DMS 273 treated with DMSO at 0.1 percent for 48 hours (cell line): Measurements from ENCODE around the gene ARHGEF6.

Experiments
- DNase-seq: peaks from one replicate; lab custom pipeline; 2025; lab: John Stamatoyannopoulos, UW

ARHGEF6 gene

DNA sequence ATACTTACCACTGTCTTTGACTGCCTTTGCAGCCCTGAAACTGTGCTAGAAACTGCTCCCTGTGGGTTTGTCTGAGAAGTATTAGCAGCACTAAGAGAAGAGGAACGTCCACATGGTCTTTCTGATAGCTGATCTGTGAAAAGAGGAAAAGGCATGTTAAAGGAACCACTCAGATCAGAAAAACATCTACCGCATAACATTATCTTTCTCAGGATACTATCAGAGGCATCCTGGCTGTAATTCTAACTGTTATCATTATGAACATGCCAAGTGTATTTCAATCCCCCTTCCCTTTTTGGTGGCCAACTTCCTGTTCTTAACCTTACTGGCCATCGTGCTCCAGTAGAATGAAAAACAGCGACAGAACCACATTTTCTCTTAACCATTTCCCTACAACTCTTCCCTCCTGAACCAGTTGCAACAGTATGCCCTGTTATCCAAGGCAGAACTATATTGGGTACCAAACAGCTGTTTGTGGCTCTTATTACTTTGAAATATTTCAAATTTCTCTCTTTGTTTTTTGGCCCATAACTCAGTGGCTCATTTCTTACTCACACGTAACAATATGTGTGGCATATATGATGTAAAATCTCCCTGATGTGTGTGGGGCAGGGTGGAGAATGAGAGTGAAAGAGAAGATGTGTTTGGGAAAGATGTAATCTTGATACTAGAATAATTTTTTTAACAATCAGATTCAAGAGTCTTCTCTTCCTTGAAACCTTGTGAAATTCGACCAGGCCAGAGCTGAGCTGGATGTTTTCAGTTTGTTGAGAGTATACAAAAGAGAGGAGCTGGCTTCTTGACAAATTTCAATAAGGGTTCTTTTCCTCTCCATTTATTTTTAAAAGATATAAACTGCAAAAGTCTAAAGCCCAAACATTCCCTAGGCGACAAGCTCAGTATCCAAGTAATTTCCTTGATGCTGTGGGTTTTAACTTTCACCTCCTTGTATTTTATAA lies 35.2 kb downstream of the ARHGEF6 start:
- DNase-seq: no peak

DNA sequence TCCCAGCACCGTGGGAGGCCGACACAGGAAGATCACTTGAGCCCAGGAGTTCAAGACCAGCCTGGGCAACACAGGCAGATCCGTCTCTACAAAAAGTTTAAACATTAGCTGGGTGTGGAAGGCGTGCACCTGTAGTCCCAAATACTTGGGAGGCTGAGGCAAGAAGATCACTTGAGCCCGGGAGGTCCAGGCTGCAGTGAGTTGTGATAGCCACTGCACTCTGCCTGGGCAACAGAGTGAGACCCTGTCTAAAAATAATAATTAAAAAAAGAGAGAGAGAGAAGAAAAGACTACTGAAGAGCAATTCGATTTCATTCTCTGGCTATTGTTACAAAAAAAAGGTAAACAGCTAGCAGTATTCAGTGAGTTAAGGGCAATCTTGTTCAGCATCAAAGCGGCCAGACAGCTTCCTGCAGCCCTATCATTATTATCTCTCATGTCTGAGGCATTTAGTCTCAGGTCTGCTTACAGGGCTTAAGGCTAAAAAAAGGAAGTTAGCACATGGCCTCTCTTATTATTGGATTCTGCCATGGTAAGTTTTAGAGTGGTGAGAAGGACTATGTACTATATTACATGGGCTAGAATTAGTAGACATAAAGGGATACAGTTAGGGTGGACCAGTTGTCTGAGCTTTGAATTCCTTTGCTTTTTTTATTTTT lies 37.9 kb downstream of the ARHGEF6 start:
- no peak for DNase-seq

DNA sequence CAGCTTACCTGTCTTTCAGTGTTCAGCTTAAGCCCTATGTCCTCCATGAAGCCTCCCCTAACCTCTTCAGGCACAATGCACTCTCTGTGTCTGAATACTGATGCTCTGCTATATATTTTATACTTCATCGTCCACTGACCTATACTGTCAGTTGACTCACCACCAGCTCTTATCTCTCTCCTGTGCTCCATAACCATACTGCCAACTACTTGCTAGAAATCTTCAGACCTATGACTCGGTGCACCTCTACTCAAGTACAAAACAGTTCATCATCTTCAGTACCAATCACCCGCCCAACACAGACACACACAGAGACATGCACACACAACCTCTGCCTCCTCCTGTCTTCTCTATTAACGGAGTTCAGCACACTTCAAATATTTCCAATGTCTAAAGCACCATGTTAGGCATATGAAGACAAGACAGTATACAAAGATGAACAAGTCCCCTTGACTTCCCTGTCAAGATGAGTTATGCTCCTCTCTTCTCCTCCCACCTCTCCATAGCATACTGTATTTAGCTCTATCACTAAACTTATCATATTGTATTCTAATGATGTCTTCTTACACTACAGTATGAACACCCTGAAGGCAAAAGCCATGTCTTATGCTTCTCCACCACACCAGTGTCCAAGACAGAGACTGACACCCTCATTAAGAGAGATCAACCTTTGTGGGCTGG lies 42.5 kb downstream of the ARHGEF6 start:
- DNase-seq: no peak

DNA sequence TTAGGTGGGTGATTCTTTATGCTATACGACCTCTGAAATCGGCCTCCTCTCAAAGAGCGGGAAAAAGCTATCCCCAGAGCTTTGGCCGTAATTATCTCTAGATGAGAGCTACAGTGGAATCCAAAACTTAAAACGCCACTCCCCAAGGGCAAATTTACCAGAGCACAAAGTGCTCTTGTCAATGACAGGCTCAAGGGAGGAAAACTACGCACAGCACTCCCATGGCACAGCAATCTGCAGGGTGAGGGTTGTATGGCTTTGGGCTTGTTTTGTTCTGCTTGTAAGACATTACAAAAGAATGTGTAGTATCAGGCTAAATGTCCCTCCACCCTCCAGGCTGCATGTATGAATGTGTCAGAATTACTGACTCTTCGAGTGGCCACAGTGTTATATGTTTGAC lies 44.0 kb downstream of the ARHGEF6 start:
- DNase-seq: no peak

DNA sequence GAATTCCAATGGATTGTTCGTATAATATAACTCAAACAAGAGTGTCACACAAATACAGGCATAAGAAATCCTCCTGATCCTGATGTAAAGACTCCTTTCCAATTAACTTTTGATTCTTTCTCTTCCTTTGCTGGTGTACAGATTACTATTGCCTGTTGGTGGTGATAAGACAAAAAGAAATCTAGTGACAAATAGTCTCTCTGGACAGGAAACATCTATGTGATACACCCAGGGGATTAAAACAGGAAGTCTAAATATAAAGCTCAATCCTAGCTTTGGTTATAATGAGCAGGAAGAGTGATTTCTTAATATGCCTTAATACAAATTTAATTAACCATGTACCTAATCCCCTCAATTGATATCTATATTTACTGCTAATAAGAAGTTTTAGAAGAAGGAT lies 45.1 kb downstream of the ARHGEF6 start:
- no peak for DNase-seq

DNA sequence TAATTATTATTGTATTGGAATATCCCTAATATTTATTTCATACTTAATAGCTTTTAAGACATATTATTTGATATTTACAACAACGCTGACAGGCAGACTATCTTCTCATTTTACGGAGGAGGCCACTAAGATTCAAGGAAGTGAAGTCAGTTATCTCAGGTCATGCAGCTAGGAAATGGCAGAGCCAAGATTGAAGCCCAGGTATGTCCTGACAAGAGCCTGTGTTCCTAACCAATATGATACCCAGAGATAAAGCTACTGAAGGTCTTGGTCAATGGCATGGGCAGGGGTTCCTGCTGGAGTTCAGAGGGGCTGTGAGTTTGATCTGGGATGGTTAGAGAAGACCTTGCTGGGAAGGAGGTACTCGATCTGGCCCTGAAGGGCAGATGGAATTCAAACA lies 47.1 kb downstream of the ARHGEF6 start:
- no peak for DNase-seq

DNA sequence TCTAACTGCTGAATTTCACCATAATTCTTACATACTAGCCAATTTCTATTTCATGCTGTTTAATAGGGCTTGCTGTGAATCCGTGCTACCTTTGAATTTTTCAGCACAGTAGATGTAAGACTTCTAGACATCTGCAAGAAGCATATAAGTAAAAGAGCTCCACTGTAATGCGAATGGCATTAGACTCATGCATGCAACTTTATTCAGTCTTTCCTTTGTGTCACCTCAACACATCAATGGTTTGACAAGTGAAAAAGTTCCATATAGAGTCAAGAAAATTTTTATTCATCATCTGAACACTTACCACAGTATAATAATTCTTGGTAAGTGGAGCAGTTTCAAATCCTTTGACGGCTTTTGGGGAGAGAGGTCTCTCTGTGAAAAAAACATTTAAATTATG lies 48.9 kb downstream of the ARHGEF6 start:
- no peak for DNase-seq

DNA sequence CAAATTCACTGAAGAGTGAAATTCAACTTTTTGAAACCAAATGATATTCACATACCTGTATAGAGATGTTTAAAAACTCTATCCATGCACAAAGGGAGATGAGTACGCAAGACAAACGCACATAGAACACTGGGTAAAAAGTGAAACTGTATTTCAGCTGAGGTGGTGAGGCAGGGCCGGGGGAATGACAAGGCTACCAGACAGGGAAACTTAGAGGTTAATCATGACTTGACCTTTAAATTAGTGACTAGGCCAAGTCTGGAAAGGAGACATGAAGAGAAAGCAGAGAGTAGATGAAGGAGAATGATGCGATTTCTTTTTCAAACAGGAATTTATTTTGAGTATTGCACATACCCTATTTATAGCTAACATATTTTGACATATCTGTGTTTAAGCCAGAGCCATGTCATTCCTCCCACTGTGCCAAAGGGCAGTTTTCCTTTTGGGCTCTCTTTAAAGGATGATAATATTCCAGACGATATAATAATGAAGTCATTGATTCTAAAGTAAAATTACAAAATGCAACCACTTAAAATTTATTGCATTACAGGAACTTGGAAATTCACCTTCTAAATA lies 49.4 kb downstream of the ARHGEF6 start:
- no peak for DNase-seq

DNA sequence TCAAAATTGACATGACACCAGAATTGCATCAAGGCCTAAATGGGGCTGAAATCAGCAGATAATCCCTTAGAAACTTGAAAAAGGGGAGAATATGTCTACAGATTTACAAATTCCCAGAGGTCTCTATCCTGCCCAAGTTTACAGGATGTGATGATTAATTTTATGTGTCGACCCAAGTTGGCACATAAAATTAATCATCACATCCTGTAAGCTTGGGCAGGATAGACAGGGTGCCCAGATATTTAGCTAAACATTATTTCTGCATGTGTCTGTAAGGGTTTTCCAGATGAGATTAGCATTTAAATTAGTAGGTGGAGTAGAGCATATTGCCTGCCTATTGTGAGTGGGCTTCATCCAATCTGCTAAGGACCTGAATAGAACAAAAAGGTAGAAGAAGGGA lies 52.3 kb downstream of the ARHGEF6 start:
- DNase-seq: no peak

DNA sequence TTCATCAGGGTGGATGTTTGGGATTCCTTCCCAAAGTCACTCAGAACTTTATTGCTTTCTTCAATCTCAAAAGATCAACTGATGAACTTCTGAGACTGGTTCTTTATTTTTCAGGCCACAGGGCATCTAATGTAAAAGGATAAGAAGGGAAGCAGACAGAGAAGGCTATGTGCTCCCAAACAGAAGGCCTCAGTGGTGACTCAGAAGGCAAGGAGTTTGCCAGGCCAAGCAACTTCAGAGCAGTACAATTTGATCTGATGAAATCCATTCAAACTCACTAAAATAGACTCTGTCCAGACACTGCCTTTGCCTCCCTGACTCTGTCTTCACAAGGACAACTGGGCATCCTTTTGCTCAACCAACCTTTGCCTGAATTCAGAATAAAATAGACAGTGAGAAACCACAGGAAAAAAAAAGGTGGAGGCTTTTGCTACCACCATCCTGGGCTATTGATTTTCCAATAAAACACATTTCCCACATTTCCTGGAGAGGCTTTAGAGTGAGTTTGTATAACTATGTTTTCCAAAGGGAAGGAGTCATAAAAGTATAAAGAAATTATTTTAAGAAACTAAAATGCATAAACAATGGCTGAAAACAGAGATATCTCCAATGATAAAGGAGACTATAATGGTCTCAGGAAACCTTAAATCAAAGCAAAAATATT lies 55.2 kb downstream of the ARHGEF6 start:
- no peak for DNase-seq

DNA sequence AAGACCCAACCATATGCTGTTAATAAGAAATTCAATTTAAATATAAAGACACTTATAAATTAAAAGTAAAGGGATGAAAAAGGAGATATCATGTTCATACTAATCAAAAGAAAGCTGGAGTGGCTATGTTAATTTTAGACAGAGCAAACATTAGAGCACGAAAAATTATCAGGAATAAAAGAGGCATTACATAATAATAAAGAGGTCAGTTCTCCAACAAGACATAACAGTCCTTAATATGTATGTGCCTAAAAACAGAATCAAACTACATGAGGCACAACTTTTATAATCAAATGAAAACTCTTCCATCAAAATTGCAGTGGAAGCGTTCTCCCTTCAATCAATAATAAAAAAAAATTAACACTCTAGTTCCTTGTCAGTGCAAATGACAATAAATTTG lies 62.6 kb downstream of the ARHGEF6 start:
- no peak for DNase-seq

DNA sequence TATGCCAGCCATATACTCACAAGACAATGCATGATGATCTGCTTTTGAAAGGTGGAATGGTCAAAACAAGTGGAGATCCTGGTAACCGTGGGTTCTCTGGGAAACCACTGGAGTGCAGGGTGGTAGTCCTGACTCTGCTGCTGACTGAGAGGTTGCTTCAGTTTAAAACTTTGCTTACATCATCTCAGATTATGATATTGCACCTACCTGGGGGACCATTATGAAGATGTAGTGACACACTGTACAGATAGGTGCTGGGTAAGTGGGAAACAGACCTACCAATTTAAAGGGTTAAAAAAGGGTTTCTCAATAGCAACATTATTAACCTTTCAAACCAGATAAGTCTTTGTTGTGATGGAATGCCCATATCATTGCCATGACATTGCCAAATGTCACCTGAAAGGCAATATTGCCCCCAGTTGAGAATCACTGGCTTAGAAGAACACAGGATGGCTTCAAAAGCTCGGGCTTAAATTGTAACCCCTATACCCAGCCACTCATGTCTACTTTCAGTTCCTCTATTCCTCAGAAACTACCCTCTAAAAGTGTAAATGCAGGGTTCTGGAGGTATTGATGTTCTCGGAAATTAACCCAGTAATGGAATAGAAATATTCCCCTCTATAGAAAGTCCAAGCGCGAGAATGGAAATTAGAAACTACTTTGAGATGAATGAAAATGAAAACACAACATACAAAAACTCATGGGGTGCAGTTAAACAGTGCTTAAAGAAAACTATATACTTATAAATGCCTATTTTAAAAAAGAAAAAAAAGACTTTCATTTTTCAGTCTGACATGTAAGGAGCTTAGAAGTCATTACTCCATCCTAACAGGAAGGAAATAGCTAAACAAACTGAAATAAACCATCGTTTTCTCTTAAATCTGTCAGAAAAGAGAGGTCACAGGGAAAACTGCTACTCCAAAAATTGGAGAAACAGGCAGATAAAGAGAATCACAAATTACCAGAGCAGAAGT lies 65.8 kb downstream of the ARHGEF6 start:
- DNase-seq: no peak

DNA sequence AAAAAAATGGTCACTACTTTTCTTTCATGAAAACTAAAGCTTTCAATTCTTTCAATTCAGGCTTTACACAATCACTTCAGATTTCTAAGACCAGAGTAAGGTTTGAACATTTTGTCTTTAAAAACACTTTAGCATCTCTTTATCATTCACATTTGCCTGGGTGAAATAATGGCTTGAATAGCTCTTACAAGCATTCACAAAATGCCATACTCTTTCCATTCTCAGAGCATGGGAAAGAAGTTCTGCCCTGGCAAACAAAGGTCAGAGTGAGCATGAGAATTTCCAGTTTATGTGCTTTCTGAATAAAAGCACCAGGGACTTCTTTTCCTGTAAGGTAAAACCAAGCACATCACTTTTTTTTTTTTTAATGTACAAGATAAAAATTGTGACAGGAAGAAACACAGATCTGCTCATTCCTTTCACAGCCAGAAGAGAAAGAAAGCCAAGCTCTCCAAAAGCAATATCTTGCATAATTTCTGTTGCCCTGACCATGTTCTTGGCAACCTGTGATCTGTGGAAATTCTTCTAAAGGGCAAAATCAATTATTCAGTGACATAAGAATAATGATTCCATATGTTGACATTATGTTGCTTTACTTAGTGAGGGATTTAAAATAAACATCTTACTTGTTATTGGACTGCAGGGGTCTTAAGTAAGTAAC lies 68.0 kb downstream of the ARHGEF6 start:
- DNase-seq: no peak

DNA sequence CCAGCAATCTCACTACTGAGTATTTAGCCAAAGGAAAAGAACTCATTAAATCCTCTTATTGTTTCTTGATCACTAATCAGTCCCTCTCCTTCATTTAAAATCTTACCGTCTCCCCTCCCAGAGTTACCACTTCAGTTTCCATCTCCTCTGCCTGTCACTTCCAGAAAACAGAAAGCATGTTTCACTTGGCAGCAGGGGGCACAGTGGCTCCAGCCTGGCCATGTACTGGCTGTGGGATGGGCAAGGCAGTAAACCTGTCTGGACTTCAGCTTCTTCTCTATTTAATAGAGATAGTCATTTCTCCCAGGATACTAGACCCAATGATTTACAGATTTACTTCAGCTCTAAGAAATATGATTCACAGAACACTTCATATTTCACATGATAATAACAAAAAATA lies 69.6 kb downstream of the ARHGEF6 start:
- no peak for DNase-seq

DNA sequence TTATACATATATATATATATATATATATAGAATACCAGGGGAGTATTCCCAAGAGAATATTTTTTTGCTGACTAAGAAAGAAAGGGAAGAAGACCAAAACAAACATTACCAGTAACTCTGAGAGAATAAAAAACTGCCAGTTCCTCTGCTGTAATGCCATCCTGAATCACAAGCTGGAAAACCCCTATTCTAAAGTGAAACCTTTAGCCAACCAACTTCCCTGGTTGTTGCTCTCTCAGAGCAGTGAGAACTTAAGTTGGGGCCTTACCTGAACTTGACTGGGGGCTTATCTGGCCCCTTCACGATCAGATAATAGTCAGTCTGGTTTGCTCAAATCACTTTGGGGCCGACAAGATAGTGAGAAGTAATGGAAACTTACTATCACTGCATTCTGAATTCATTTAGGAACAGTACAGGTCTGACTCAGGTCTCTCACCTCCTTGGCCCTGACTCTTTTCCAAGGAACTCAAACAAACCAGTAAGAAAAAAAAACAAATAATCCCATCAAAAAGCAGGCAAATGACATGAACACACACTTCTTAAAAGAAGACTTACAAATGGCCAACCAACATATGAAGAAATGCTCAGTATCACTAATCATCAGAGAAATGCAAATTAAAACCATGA lies 70.3 kb downstream of the ARHGEF6 start:
- DNase-seq: no peak

DNA sequence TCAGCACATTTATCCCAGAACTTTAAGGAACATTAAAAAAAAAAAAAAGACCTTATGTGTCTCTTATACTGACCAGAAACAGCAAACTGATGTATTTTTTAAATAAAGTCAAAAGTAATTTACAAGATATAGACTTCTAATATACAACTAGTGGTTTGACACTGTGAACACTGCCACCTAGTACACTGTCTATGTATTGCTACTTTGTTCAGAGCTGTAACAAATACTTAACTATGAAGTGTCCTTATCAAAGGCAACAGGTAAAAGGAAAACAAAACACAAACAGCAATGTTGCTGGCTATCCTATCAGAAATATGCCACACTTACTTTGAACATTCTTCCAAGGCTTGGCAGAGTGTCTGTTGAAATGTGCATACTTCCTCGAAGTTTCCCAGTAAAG lies 72.4 kb downstream of the ARHGEF6 start:
- DNase-seq: no peak

DNA sequence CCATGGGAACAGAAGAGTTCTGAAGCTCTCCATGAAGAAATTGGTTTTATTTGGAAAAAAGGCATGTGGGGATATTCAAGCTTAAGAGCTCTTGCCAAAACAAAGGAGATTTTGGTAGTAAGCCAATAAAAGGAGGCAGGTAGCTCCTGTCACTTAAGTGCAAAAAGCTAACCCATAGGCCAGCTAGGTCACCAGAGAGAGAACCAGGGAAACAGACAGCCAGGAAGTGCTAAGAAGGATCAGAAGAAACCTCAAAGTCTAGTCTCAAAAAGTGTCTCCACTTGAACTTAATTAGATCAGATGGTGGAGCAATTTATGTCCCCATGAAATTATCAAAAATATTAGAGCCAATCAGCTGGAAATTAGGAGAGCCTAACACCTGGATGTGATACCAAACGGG lies 83.6 kb downstream of the ARHGEF6 start:
- no peak for DNase-seq

DNA sequence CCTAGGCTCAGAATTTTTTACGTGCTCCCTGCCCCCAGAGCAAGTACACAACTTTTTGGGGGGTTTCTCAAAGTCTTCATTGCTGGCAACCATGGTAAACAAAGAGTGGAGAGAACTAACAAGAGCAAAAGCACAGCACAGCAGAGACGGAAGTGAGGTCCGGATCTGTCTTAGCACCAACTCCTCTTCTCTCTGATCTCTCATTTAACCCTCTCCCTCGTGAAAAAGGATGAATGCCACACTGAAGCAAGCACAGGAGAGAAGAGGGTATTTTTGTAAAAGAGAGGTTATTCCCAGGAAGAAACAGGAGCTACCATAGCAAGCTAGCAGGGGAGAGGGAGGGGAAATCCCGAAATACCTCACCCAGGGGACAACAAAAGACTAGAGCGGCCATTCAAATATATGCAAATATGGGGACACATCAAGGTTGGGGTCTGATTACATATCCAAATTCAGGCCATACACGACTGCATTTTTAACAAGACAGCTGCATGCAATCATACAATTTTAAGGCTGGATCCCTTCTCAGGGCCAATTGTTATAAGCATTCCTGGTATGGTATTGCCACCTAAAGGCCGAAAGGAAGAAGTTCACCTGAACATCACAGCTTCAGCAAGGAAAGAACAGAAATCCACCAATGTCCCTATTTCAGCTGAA lies 86.2 kb downstream of the ARHGEF6 start:
- peak; percentile 33 for DNase-seq

DNA sequence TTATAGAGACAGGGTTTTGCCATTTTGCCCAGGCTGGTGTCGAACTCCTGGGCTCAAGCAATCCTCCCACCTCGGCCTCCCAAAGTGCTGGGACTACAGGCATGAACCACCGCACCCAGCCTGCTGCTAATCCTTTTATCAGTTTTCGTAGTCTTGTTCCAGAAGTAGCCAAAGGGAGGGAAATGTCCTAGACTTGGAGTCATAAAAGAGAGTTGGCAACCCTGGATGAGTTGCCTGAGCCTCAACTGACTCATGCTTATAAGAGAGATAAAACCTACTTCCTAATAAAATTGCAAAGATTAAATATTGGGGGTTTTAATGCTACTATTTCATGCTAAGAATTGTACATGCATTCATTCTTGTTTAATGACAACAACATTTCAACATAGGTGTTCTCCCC lies 88.5 kb downstream of the ARHGEF6 start:
- no peak for DNase-seq
